SK-N-SH (cell line): Measurements from ENCODE around the gene CNTN4. TPM values are rescaled to one million over a fixed set of nuclear protein-coding genes. Genes with fewer than 3 reads are reported as not detected.

Source experiments
- CTCF ChIA-PET: fragments of 300-600, 350-600 bp; formaldehyde crosslinking; extraction: SDS; loops from one replicate; lab custom pipeline; 2021; lab: Yijun Ruan, JAX
- POLR2A ChIA-PET: fragments of 350-600 bp; sonication (Branson Sonifier 250); formaldehyde crosslinking; extraction: SDS; loops from one replicate; lab custom pipeline; 2020; ENCODE audit warnings: antibody characterized with exemption, inconsistent platforms; lab: Yijun Ruan, JAX
- DNase-seq: peaks from one replicate; pipeline ENCODE4 v3.0.0; 2012
- H2AFZ ChIP-seq: fragments of 200-600 bp; sonication (generic); 2 replicates; pipeline ENCODE4 v1.8.1; 2016; ENCODE audit warnings: antibody characterized with exemption, mild to moderate bottlenecking, low read depth
- H3F3A ChIP-seq: fragments of 200-600 bp; sonication (generic); replicated peaks from 2 replicates; pipeline ENCODE3; 2016; ENCODE audit warnings: antibody characterized with exemption, mild to moderate bottlenecking; ENCODE audit not compliant: insufficient read depth
- H3K27ac ChIP-seq, 2 experiments: fragments of 200-500 bp in 1 of 2; fragments of 200-600 bp in 1 of 2; sonication (Bioruptor generic) in 1 of 2; sonication (generic), shearing (Covaris generic) in 1 of 2; 2 replicates each; pipeline versions ENCODE4 v1.5.1 to v1.6.1; 2014 to 2016; ENCODE audit warnings: low read depth in 2 of 2, inconsistent platforms in 1 of 2, low read length in 1 of 2, mild to moderate bottlenecking in 1 of 2, mixed read lengths in 1 of 2
- H3K27me3 ChIP-seq: fragments of 200-600 bp; sonication (generic), shearing (Covaris generic); 2 replicates; pipeline ENCODE4 v1.6.1; 2016; ENCODE audit warnings: mixed run types; ENCODE audit not compliant: insufficient read depth
- H3K36me3 ChIP-seq, 2 experiments: fragments of 200-500 bp in 1 of 2; fragments of 200-600 bp in 1 of 2; sonication (Bioruptor generic) in 1 of 2; sonication (generic) in 1 of 2; replicated peaks in 1 of 2; 2 replicates each; pipeline versions ENCODE3 to v1.5.1; 2014 to 2016; ENCODE audit warnings: low read length in 1 of 2, mild to moderate bottlenecking in 1 of 2; ENCODE audit not compliant: insufficient read depth in 2 of 2, control insufficient read depth in 1 of 2
- H3K4me1 ChIP-seq, 2 experiments: fragments of 200-500 bp in 1 of 2; fragments of 200-600 bp in 1 of 2; sonication (Bioruptor generic) in 1 of 2; sonication (generic), shearing (Covaris generic) in 1 of 2; 2 replicates each; pipeline versions ENCODE4 v1.5.1 to v1.6.1; 2014 to 2016; ENCODE audit warnings: low read depth in 1 of 2, low read length in 1 of 2, mixed run types in 1 of 2; ENCODE audit not compliant: insufficient read depth in 2 of 2, control insufficient read depth in 1 of 2
- H3K4me2 ChIP-seq: fragments of 200-600 bp; sonication (generic), shearing (Covaris generic); 2 replicates; pipeline ENCODE4 v1.6.1; 2017; ENCODE audit warnings: mixed run types
- H3K4me3 ChIP-seq, 2 experiments: fragments of 200-500 bp in 1 of 2; fragments of 200-600 bp in 1 of 2; sonication (Bioruptor generic) in 1 of 2; sonication (generic), shearing (Covaris generic) in 1 of 2; 2 replicates each; pipeline versions ENCODE4 v1.5.1 to v1.8.1; 2014 to 2016; ENCODE audit warnings: low read depth in 2 of 2, inconsistent platforms in 1 of 2, low read length in 1 of 2, mild to moderate bottlenecking in 1 of 2, mixed read lengths in 1 of 2, moderate library complexity in 1 of 2
- H3K79me2 ChIP-seq: fragments of 200-600 bp; sonication (generic); 2 replicates; pipeline ENCODE4 v1.8.1; 2017; ENCODE audit warnings: mild to moderate bottlenecking; ENCODE audit not compliant: insufficient read depth
- H3K9ac ChIP-seq: fragments of 200-600 bp; sonication (generic); 2 replicates; pipeline ENCODE4 v1.6.1; 2017; ENCODE audit warnings: mixed run types
- H3K9me2 ChIP-seq: fragments of 200-600 bp; sonication (generic); 2 replicates; pipeline ENCODE4 v1.6.1; 2017; ENCODE audit warnings: mixed run types
- H3K9me3 ChIP-seq: fragments of 200-600 bp; sonication (generic); 2 replicates; pipeline ENCODE4 v1.6.1; 2017; ENCODE audit warnings: mixed run types, mild to moderate bottlenecking, moderate library complexity
- H4K20me1 ChIP-seq: fragments of 200-600 bp; sonication (generic); 2 replicates; pipeline ENCODE4 v1.6.1; 2017; ENCODE audit warnings: mild to moderate bottlenecking, mixed run types; ENCODE audit not compliant: insufficient read depth
- EP300 ChIP-seq, 2 experiments: IDR thresholded peaks; 2 replicates each; pipeline versions ENCODE4 v1.4.0 to v1.6.1; 2012; ENCODE audit warnings: borderline replicate concordance in 1 of 2, low read depth in 1 of 2, low read length in 1 of 2
- FOSL2 ChIP-seq: IDR thresholded peaks from 2 replicates; pipeline ENCODE4 v1.4.0; 2012; ENCODE audit warnings: low read depth, mild to moderate bottlenecking, moderate library complexity, borderline replicate concordance
- FOXJ3 ChIP-seq: sonication (generic); formaldehyde crosslinking; IDR thresholded peaks from 2 replicates; pipeline ENCODE4 v1.5.1; 2020; ENCODE audit warnings: mild to moderate bottlenecking, missing genetic modification reagents
- GABPA ChIP-seq: IDR thresholded peaks from 2 replicates; pipeline ENCODE4 v1.4.0; 2012; ENCODE audit warnings: low read depth, mild to moderate bottlenecking
- MAX ChIP-seq: IDR thresholded peaks from 2 replicates; pipeline ENCODE4 v1.4.0; 2012; ENCODE audit warnings: low read depth
- MXI1 ChIP-seq: IDR thresholded peaks from 2 replicates; pipeline ENCODE4 v1.6.1; 2012; ENCODE audit warnings: mild to moderate bottlenecking, low read depth, low read length, improper control_type of control experiment
- NFIC ChIP-seq: IDR thresholded peaks from 2 replicates; pipeline ENCODE4 v1.4.0; 2012; ENCODE audit warnings: borderline replicate concordance
- REST ChIP-seq: IDR thresholded peaks from 2 replicates; pipeline ENCODE4 v1.6.1; 2012; ENCODE audit warnings: mild to moderate bottlenecking, low read depth, low read length, moderate library complexity
- RFX5 ChIP-seq: IDR thresholded peaks from 2 replicates; pipeline ENCODE4 v1.6.1; 2012; ENCODE audit warnings: mild to moderate bottlenecking, improper control_type of control experiment, low read length
- RXRA ChIP-seq: IDR thresholded peaks from 2 replicates; pipeline ENCODE4 v1.4.0; 2012; ENCODE audit warnings: low read depth, mild to moderate bottlenecking, borderline replicate concordance
- TAF1 ChIP-seq: IDR thresholded peaks from 2 replicates; pipeline ENCODE4 v1.6.1; 2012; ENCODE audit warnings: low read depth, mild to moderate bottlenecking, low read length, moderate library complexity, borderline replicate concordance
- USF1 ChIP-seq: IDR thresholded peaks from 2 replicates; pipeline ENCODE4 v1.4.0; 2012; ENCODE audit warnings: low read depth, borderline replicate concordance
- YY1 ChIP-seq: IDR thresholded peaks from 2 replicates; pipeline ENCODE4 v1.4.0; 2012; ENCODE audit warnings: low read depth, mild to moderate bottlenecking
- ZBTB33 ChIP-seq: IDR thresholded peaks from 2 replicates; pipeline ENCODE4 v1.4.0; 2012; ENCODE audit warnings: low read depth, borderline replicate concordance
- WGBS: methylation state at CpG from one replicate; pipeline ENCODE4 v1.1.6; 2017; ENCODE audit warnings: low lambda C conversion rate; 5-methylcytosine and 5-hydroxymethylcytosine counted together
- polyA plus RNA-seq, 3 experiments: library from polyadenylated mRNA; depleted of rRNA; stranded (reverse); fragments of >200 nt; gene quantifications; 2 replicates each; pipeline ENCODE4 v1.2.3, GENCODE V29; 2012

CNTN4 gene
- polyA plus RNA-seq, 1 of the 3 experiments (the other 2 are of a cell fraction), result 0.12 TPM

- TF ChIP-seq USF1 (no peak), YY1 (no peak), FOSL2 (no peak), EP300 (IDR thresholded peaks at IDR 0.05; ENCODE audit: borderline replicate concordance in 1 of 2, low read depth in 1 of 2, low read length in 1 of 2) (no peak), REST (no peak), MAX (no peak), NFIC (no peak), RXRA (no peak), GABPA (no peak)
Observed at GRCh38 chr3:2938711-2939110, 840.0 kb downstream of the CNTN4 start (continued).

GRCh38 chr3:2940062-2940461 lies 841.4 kb downstream of the CNTN4 start:
- Histone ChIP-seq H3K27me3 (no peaks in the 10 kb centered on the region), H3K9ac (no peak overlapping the region), H3K9me2 (no peaks in the 10 kb centered on the region), H3K4me1 (no peaks in the 10 kb centered on the region), H3F3A (no peaks in the 10 kb centered on the region), H4K20me1 (no peaks in the 10 kb centered on the region), H3K27ac (no peak overlapping the region), H3K36me3 (no peaks in the 10 kb centered on the region), H3K79me2 (no peaks in the 10 kb centered on the region), H2AFZ (no peak overlapping the region), H3K4me2 (no peak overlapping the region), H3K9me3 (no peaks in the 10 kb centered on the region), H3K4me3 (no peak overlapping the region)
- 31% methylated on average over 2 of the region's 2 CpGs for WGBS
- no peak for TF ChIP-seq TAF1
- no peak for DNase-seq
- POLR2A ChIA-PET, result no interaction called here
- CTCF ChIA-PET, result no interaction called here

GRCh38 chr3:2944628-2945027 lies 846.0 kb downstream of the CNTN4 start:
- DNase-seq, result no peak
- H2AFZ ChIP-seq, result no peak overlapping the region
- H3K36me3 ChIP-seq, result no peaks in the 10 kb centered on the region
- H3K27me3 ChIP-seq, result no peaks in the 10 kb centered on the region
- no peaks in the 10 kb centered on the region; the same call in 1 of the 2 replicates for H3K79me2 ChIP-seq
- POLR2A ChIA-PET, result no interaction called here
- no peak overlapping the region for H3K9ac ChIP-seq
- CTCF ChIA-PET, result no interaction called here
- H3K9me2 ChIP-seq, result no peaks in the 10 kb centered on the region
- no peak overlapping the region for H3K4me3 ChIP-seq
- WGBS, result 21% methylated on average over 1 of the region's 1 CpG
- H4K20me1 ChIP-seq, result no peaks in the 10 kb centered on the region
- H3K4me1 ChIP-seq, result peaks cover 0 to 4% of the 10 kb centered on the region in 2 experiments; a peak in 2 of 4 replicates
- no peak overlapping the region for H3K4me2 ChIP-seq
- H3F3A ChIP-seq, result no peaks in the 10 kb centered on the region
- no peak overlapping the region for H3K27ac ChIP-seq
- no peaks in the 10 kb centered on the region for H3K9me3 ChIP-seq
- TF ChIP-seq FOXJ3 (CRISPR knock-in tag) (no peak), RFX5 (no peak), NFIC (no peak), REST (no peak), MXI1 (no peak), EP300 (IDR thresholded peaks at IDR 0.05; ENCODE audit: borderline replicate concordance in 1 of 2, low read depth in 1 of 2, low read length in 1 of 2) (no peak), ZBTB33 (no peak), TAF1 (no peak)
